Measurements from ENCODE around the gene KRTCAP2.

GRCh38 chr1:155176544-155177071, 3.5 kb upstream of the KRTCAP2 start:
- TF ChIP-seq CTCF (IDR thresholded peaks at IDR 0.05), result peak; percentile 89
- no peak for TF ChIP-seq GATA2 (CRISPR knock-in tag; IDR thresholded peaks at IDR 0.05)
- no peak for TF ChIP-seq GABPA (IDR thresholded peaks at IDR 0.05; ENCODE audit: low read depth)
- TF ChIP-seq POLR2AphosphoS5 (IDR thresholded peaks at IDR 0.05; ENCODE audit: low read depth, low read length), result no peak
- TF ChIP-seq USF2 (IDR thresholded peaks at IDR 0.05; ENCODE audit: borderline replicate concordance, low read depth, low read length), result no peak
- TF ChIP-seq TEAD4 (IDR thresholded peaks at IDR 0.05; ENCODE audit: borderline replicate concordance, insufficient read depth), result no peak
- no peak for TF ChIP-seq MAX (IDR thresholded peaks at IDR 0.05; ENCODE audit: low read depth)
- no peak for TF ChIP-seq REST (IDR thresholded peaks at IDR 0.05; ENCODE audit: low read depth, low read length)
- TF ChIP-seq TAF1 (IDR thresholded peaks at IDR 0.05; ENCODE audit: borderline replicate concordance, low read depth, low read length), result no peak
